Caco-2 (cell line): ENCODE results near the gene WIPF1. TPM values are rescaled to one million over a fixed set of nuclear protein-coding genes. Genes with fewer than 3 reads are reported as not detected.

Experiments used
- BruUV-seq: library from RNA; stranded (reverse); fragments of 400-500 nt; replicated peaks from 2 replicates; lab custom pipeline; 2021; lab: Mats Ljungman, UMichigan
- CTCF ChIA-PET: fragments of 300-600 bp; sonication (Branson Sonifier 250); formaldehyde crosslinking; loops from one replicate; lab custom pipeline; 2022; ENCODE audit warnings: antibody characterized with exemption; lab: Charles Lee
- POLR2A ChIA-PET: fragments of 300-600 bp; sonication (Branson Sonifier 250); formaldehyde crosslinking; loops from one replicate; lab custom pipeline; 2022; ENCODE audit warnings: antibody characterized with exemption; lab: Charles Lee
- DNase-seq, 2 experiments: peaks; one replicate each; pipeline versions ENCODE4 v3.0.0 to v3.0.0-alpha.2; 2020 to 2022
- H3K27me3 ChIP-seq: replicated peaks from 2 replicates; pipeline ENCODE4 v1.6.0; 2011; ENCODE audit warnings: low read length; ENCODE audit not compliant: control insufficient read depth, insufficient read depth
- H3K36me3 ChIP-seq: 2 replicates; pipeline ENCODE4 v1.5.1; 2011; ENCODE audit warnings: low read length; ENCODE audit not compliant: control insufficient read depth, insufficient read depth
- H3K4me1 ChIP-seq: fragments of 250-450 bp; sonication (Bioruptor Pico); 2 replicates; pipeline ENCODE4 v1.5.1; 2020; ENCODE audit warnings: mild to moderate bottlenecking
- H3K4me3 ChIP-seq: 2 replicates; pipeline ENCODE4 v1.5.1; 2011; ENCODE audit warnings: low read depth, mild to moderate bottlenecking, control low read depth, low read length
- H3K9me3 ChIP-seq: fragments of 250-450 bp; sonication (Bioruptor Pico); 2 replicates; pipeline ENCODE4 v1.5.1; 2020; ENCODE audit warnings: mild to moderate bottlenecking, moderate library complexity
- H3K27ac Mint-ChIP-seq: one replicate; pipeline ENCODE4 v1.8.0; 2022; ENCODE audit warnings: mixed read lengths; ENCODE audit not compliant: unreplicated experiment
- H3K27me3 Mint-ChIP-seq: one replicate; pipeline ENCODE4 v1.8.0; 2022; ENCODE audit warnings: mixed read lengths; ENCODE audit not compliant: insufficient read depth, unreplicated experiment
- H3K36me3 Mint-ChIP-seq: one replicate; pipeline ENCODE4 v1.8.0; 2022; ENCODE audit warnings: mild to moderate bottlenecking, mixed read lengths; ENCODE audit not compliant: insufficient read depth, unreplicated experiment
- H3K4me1 Mint-ChIP-seq: one replicate; pipeline ENCODE4 v1.8.0; 2022; ENCODE audit warnings: low read depth, mixed read lengths; ENCODE audit not compliant: unreplicated experiment
- H3K4me3 Mint-ChIP-seq: one replicate; pipeline ENCODE4 v1.8.0; 2022; ENCODE audit warnings: mild to moderate bottlenecking, moderate library complexity, mixed read lengths; ENCODE audit not compliant: unreplicated experiment
- H3K9me3 Mint-ChIP-seq: one replicate; pipeline ENCODE4 v1.8.0; 2022; ENCODE audit warnings: mixed read lengths; ENCODE audit not compliant: unreplicated experiment
- CTCF ChIP-seq, 2 experiments: fragments of 200-600 bp in 1 of 2; IDR thresholded peaks; 1 replicate in 1 of 2; 2 replicates in 1 of 2; pipeline versions ENCODE4 v1.5.1 to v1.8.0; 2011 to 2022; ENCODE audit warnings: antibody characterized with exemption in 1 of 2, control low read depth in 1 of 2, inconsistent platforms in 1 of 2, low read depth in 1 of 2, low read length in 1 of 2, mild to moderate bottlenecking in 1 of 2, moderate library complexity in 1 of 2; ENCODE audit not compliant: insufficient read depth in 1 of 2, severe bottlenecking in 1 of 2, unreplicated experiment in 1 of 2
- intact Hi-C: fragments of 100-400 bp; cut with micrococcal nuclease; formaldehyde crosslinking; loops from one replicate; pipeline ENCODE4 v1.10.0; 2022; ENCODE audit not compliant: unreplicated experiment
- total RNA-seq: library from RNA; stranded (reverse); gene quantifications from 2 replicates; pipeline ENCODE4 v1.2.3, GENCODE V29; 2022

Gene WIPF1
- total RNA-seq, 1 experiment from 2014 or later = 5.1 TPM

GRCh38 chr2:174617718-174618117 lies 20.1 kb upstream of the WIPF1 start:
- Histone ChIP-seq H3K36me3 (no peaks in the 10 kb centered on the region), H3K27me3 (no peaks in the 10 kb centered on the region), H3K4me1 (no peaks in the 10 kb centered on the region), H3K4me3 (no peak overlapping the region), H3K9me3 (no peaks in the 10 kb centered on the region)
- H3K4me3 Mint-ChIP-seq = no peak overlapping the region
- no peaks in the 10 kb centered on the region for H3K4me1 Mint-ChIP-seq
- DNase-seq = no peak
- no peak for TF ChIP-seq CTCF (IDR thresholded peaks at IDR 0.05; ENCODE audit: insufficient read depth in 1 of 2, low read depth in 1 of 2, low read length in 1 of 2, severe bottlenecking in 1 of 2, unreplicated experiment in 1 of 2)
- POLR2A ChIA-PET = no interaction called here
- no TSS peak for BruUV-seq
- no peaks in the 10 kb centered on the region for H3K9me3 Mint-ChIP-seq
- no peaks in the 10 kb centered on the region for H3K36me3 Mint-ChIP-seq
- no peaks in the 10 kb centered on the region for H3K27me3 Mint-ChIP-seq
- no peak overlapping the region for H3K27ac Mint-ChIP-seq
- intact Hi-C loops = loop anchor here (1.0 to 2.0 kb wide), 2 partner anchors 13 to 66 kb away; no protein-coding TSS in a partner anchor
- CTCF ChIA-PET = interaction anchor here (0.6 to 1.2 kb wide), 3 partner anchors 15 to 79 kb away, joined by 3 to 7 read pairs (median 4); no protein-coding TSS in a partner anchor

DNA sequence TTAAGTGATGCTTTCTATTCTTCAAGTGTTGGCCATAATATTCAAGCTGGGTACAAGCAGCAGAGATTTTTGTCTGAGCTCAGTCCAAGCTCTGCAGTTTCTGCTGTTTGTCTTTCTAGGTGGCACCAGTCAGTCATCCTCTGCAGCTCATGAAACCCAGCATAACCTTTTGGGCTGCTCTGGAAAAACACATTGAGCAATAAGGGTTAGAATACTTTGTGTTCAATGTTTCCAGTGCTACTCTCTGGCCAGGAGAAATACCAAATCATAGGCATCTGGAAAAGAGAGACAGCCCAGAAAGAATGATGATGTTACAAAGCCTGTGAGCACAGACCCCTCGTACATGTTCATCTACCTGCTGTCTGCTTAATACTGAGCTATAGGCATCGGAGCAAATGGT lies 19.5 kb upstream of the WIPF1 start:
- no peaks in the 10 kb centered on the region for H3K27me3 Mint-ChIP-seq
- no peak overlapping the region for H3K4me3 Mint-ChIP-seq
- peak in 1 of 2 experiments; percentile 66 for TF ChIP-seq CTCF (IDR thresholded peaks at IDR 0.05; ENCODE audit: insufficient read depth in 1 of 2, low read depth in 1 of 2, low read length in 1 of 2, severe bottlenecking in 1 of 2, unreplicated experiment in 1 of 2)
- no peaks in the 10 kb centered on the region for H3K27me3 ChIP-seq
- no peak overlapping the region for H3K4me3 ChIP-seq
- H3K36me3 ChIP-seq = no peaks in the 10 kb centered on the region
- ChIA-PET CTCF (interaction anchor here (0.6 to 1.2 kb wide), 7 partner anchors 14 to 80 kb away, joined by 3 to 7 read pairs (median 3); no protein-coding TSS in a partner anchor), POLR2A (no interaction called here)
- H3K27ac Mint-ChIP-seq = no peak overlapping the region
- BruUV-seq = no TSS peak
- DNase-seq = peak in 1 of 2 experiments; percentile 18
- no peaks in the 10 kb centered on the region for H3K36me3 Mint-ChIP-seq
- intact Hi-C loops = loop anchor here (1.0 to 2.0 kb wide), 2 partner anchors 14 to 66 kb away; no protein-coding TSS in a partner anchor
- H3K4me1 ChIP-seq = no peaks in the 10 kb centered on the region
- no peaks in the 10 kb centered on the region for H3K9me3 Mint-ChIP-seq
- H3K9me3 ChIP-seq = no peaks in the 10 kb centered on the region; the same call in 1 of the 2 replicates
- no peaks in the 10 kb centered on the region for H3K4me1 Mint-ChIP-seq

- no peak for TF ChIP-seq CTCF (IDR thresholded peaks at IDR 0.05; ENCODE audit: insufficient read depth in 1 of 2, low read depth in 1 of 2, low read length in 1 of 2, severe bottlenecking in 1 of 2, unreplicated experiment in 1 of 2)
- H3K27me3 Mint-ChIP-seq = no peaks in the 10 kb centered on the region
- H3K4me1 Mint-ChIP-seq = no peaks in the 10 kb centered on the region
- H3K27ac Mint-ChIP-seq = no peak overlapping the region
- no peaks in the 10 kb centered on the region for H3K36me3 Mint-ChIP-seq
- no peaks in the 10 kb centered on the region for H3K9me3 Mint-ChIP-seq
- no peak overlapping the region for H3K4me3 ChIP-seq
- H3K9me3 ChIP-seq = no peaks in the 10 kb centered on the region; the same call in 1 of the 2 replicates
- ChIA-PET CTCF (no interaction called here), POLR2A (no interaction called here)
- no peaks in the 10 kb centered on the region for H3K27me3 ChIP-seq
- DNase-seq = no peak
- no peaks in the 10 kb centered on the region for H3K4me1 ChIP-seq
- BruUV-seq = no TSS peak
- H3K36me3 ChIP-seq = no peaks in the 10 kb centered on the region
- intact Hi-C loops = loop anchor here (2.0 kb wide), 1 partner anchor 15 kb away; no protein-coding TSS in a partner anchor
- no peak overlapping the region for H3K4me3 Mint-ChIP-seq
These were observed 18.4 kb upstream of the WIPF1 start for GRCh38 chr2:174615871-174616436.
